Fibroblast of mammary gland (primary cell): ENCODE data around the gene MYH9.
"Not testable (repeated sequence)": the region's sequence is repeated elsewhere in the genome, so short reads cannot be mapped to it uniquely, and the experiment has no call there.

Source experiments
- DNase-seq: peaks from one replicate; pipeline ENCODE4 v3.0.0-alpha.2; 2010; ENCODE audit warnings: low read depth
- H3K4me3 ChIP-seq: 2 replicates; pipeline ENCODE4 v1.5.1; 2011; ENCODE audit warnings: low read depth, mild to moderate bottlenecking, low read length, moderate library complexity; ENCODE audit not compliant: control insufficient read depth
- TF ChIP-seq, protein P1 (sequence below): conservative IDR thresholded peaks from 2 replicates; pipeline ENCODE4 v1.5.1; 2011; ENCODE audit warnings: low read depth, low read length, inconsistent platforms; ENCODE audit not compliant: control insufficient read depth, insufficient read depth

MYH9 gene

GRCh38 chr22:36399472-36399778 is 11.7 kb upstream of the MYH9 start:
- DNase-seq = no peak
- H3K4me3 ChIP-seq = no peak overlapping the region
- TF ChIP-seq, protein P1, sequence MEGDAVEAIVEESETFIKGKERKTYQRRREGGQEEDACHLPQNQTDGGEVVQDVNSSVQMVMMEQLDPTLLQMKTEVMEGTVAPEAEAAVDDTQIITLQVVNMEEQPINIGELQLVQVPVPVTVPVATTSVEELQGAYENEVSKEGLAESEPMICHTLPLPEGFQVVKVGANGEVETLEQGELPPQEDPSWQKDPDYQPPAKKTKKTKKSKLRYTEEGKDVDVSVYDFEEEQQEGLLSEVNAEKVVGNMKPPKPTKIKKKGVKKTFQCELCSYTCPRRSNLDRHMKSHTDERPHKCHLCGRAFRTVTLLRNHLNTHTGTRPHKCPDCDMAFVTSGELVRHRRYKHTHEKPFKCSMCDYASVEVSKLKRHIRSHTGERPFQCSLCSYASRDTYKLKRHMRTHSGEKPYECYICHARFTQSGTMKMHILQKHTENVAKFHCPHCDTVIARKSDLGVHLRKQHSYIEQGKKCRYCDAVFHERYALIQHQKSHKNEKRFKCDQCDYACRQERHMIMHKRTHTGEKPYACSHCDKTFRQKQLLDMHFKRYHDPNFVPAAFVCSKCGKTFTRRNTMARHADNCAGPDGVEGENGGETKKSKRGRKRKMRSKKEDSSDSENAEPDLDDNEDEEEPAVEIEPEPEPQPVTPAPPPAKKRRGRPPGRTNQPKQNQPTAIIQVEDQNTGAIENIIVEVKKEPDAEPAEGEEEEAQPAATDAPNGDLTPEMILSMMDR = no peak

DNA sequence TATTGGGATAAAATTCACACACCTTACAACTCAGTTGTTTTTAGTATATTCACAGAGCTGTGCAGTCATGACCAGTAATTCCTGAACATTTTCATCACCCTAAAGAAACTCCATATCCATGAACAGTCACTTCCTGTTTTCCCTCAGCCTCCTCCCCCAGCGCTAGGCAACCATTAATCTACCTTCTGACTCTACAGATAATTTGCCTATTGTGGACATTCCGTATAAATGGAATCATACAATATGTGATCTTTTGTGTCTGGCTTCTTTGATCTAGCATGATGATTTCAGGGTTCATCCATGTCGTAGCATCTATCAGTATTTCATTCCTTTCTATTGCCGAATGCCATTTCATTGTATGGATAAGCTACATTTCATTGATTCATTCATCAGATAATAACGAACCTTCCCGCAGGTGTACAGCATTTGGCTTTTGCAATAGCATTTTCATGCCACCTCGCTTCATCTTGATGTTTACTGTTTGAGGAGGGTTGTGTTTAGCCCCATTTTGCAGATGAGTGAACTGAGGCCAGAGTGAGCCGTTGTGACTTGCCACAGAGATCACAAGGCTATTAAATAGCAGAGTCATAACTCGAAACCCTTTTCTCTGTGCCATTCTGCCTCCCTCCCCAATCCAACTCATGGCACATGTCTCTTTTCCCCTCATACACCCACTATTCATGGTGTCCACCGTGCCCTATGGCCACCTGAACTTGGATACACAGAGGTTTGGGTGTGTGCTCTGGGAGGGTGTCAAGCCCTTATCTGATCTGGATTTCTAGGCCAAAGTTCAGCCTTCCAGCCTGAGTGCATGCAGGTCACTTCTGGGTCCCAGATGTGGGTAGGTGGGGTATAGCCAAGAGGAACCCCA is 11.1 kb upstream of the MYH9 start:
- TF ChIP-seq, protein P1 = no peak
- no peak overlapping the region for H3K4me3 ChIP-seq
- DNase-seq = peak; percentile 68

DNA sequence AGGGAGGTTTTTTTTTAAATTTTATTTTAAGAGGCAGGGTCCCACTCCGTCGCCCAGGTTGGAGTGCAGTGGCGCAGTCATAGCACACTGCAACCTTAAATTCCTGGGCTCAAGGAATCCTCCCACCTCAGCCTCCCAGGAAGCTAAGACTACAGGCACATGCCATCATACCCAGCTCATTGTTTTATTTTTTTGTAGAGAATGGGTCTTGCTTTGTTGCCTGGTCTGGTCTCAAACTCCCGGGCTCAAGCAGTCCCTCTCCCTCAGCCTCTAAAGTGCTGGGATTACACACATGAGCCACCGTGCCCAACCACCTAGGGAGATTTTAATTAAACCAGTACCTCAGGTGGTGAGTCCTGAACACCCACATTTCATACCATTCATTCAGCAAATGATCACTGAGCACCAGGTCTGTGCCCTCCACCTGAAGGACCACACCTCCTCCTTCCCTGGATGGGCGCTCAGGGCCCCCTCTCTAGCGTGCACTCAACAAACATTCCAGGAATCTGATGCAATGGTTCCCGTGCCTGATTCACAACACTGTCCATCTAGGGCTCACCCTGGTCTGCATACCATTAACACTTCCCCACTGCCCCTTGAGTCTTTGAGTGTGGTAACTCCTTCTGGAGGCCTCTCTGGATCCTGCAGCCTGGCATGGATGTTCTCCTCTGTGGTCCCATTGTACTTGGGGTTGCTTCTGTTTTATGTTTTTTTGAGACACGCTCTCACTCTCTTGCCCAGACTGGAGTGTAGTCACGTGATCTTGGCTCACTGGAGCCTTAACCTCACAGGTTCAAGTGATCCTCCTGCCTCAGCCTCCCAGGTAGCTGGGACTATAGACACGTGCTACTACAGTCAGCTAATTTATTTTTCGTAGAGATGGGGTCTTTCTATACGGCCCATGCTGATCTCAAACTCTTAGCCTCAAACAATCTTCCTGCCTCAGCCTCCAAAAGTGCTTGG is 9.6 kb upstream of the MYH9 start:
- peak; percentile 40 for DNase-seq
- H3K4me3 ChIP-seq = no peak overlapping the region
- TF ChIP-seq, protein P1 = no peak

- H3K4me3 ChIP-seq = no peak overlapping the region
- DNase-seq = no peak
- TF ChIP-seq, protein P1 = no peak
These were observed 8.1 kb upstream of the MYH9 start for GRCh38 chr22:36395915-36396314.

- H3K4me3 ChIP-seq = no peak overlapping the region
- DNase-seq = no peak
- TF ChIP-seq, protein P1 = no peak
These were observed 7.5 kb upstream of the MYH9 start for GRCh38 chr22:36395055-36395849.

DNA sequence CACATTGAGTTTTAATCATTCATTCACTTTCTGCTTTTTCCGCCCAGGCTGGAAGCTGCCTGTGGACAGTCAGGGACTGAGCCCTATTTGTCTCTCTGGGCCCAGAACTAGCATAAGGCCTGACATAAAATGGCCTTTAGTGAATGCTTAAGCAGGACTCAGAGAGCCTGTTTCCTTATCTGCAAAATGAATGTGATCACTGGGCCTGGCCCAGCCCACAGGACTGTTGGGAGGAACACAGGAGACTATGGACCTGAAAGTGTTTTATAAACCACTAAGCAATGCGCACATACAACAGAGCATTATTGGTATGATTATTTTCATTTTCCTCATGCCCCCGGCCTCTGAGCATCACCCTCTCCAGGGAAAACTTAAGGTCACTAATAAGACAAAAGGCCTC is 3.9 kb upstream of the MYH9 start:
- H3K4me3 ChIP-seq = no peak overlapping the region
- TF ChIP-seq, protein P1 = no peak
- DNase-seq = no peak

- DNase-seq, H3K4me3 ChIP-seq: not testable (repeated sequence)
These were observed 1.4 kb upstream of the MYH9 start for GRCh38 chr22:36389122-36389521.
